Gastrocnemius medialis (tissue), 4 donors: ENCODE results near the gene MT1A.

Experiments
- POLR2A ChIP-seq, 2 donors: fragments of 450-650 bp; IDR thresholded peaks; one replicate each; pipeline ENCODE4 v1.6.1; 2017; ENCODE audit warnings: antibody characterized with exemption in 2 of 2, mild to moderate bottlenecking in 2 of 2, moderate library complexity in 2 of 2
- TF ChIP-seq, protein P1 (sequence below), 5 experiments: fragments of 450-650 bp in 3 of 5; fragments of 200-600 bp in 2 of 5; sonication (generic) in 2 of 5; IDR thresholded peaks in 4 of 5; conservative IDR thresholded peaks in 1 of 5; 1 replicate in 4 of 5; 2 replicates in 1 of 5; pipeline ENCODE4 v1.5.1; 2016 to 2019; ENCODE audit warnings: antibody characterized with exemption in 5 of 5, mild to moderate bottlenecking in 3 of 5, moderate library complexity in 3 of 5

DNA sequence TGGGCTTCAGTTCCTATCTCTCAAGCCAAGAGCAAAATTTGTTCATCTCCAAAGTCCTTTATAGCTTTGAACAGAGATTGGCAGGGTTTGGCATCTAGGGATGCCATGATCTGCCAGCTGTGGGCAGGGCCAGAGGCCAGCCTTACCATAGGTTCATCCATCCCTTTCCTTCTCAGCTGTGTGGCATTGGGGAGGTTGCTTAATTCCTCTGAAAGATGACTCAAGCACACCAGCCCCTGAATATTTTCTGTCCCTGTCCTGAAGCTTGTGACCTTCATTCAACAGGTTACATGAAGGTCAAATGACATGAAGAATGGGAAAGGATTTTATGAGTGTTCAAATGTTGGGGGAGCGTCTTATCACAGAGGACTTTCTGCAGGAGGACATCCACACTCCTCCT, 26.0 kb downstream of the MT1A start:
- TF ChIP-seq, protein P1, sequence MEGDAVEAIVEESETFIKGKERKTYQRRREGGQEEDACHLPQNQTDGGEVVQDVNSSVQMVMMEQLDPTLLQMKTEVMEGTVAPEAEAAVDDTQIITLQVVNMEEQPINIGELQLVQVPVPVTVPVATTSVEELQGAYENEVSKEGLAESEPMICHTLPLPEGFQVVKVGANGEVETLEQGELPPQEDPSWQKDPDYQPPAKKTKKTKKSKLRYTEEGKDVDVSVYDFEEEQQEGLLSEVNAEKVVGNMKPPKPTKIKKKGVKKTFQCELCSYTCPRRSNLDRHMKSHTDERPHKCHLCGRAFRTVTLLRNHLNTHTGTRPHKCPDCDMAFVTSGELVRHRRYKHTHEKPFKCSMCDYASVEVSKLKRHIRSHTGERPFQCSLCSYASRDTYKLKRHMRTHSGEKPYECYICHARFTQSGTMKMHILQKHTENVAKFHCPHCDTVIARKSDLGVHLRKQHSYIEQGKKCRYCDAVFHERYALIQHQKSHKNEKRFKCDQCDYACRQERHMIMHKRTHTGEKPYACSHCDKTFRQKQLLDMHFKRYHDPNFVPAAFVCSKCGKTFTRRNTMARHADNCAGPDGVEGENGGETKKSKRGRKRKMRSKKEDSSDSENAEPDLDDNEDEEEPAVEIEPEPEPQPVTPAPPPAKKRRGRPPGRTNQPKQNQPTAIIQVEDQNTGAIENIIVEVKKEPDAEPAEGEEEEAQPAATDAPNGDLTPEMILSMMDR (IDR thresholded peaks at IDR 0.05 in 4 of 5, conservative IDR thresholded peaks at IDR 0.05 in 1 of 5), result no peak
- TF ChIP-seq POLR2A (IDR thresholded peaks at IDR 0.05), result no peak
